Measurements from ENCODE around the gene NUDT9. TPM values are rescaled to one million over a fixed set of nuclear protein-coding genes. Genes with fewer than 3 reads are reported as not detected.
A peak's percentile ranks its signal among the peaks of the same experiment; 100 is the strongest.
"Not testable (repeated sequence)": the region's sequence is repeated elsewhere in the genome, so short reads cannot be mapped to it uniquely, and the experiment has no call there.

Gene NUDT9
- total RNA-seq, 1 donor from 2014 or later, result 18.0 TPM

DNA sequence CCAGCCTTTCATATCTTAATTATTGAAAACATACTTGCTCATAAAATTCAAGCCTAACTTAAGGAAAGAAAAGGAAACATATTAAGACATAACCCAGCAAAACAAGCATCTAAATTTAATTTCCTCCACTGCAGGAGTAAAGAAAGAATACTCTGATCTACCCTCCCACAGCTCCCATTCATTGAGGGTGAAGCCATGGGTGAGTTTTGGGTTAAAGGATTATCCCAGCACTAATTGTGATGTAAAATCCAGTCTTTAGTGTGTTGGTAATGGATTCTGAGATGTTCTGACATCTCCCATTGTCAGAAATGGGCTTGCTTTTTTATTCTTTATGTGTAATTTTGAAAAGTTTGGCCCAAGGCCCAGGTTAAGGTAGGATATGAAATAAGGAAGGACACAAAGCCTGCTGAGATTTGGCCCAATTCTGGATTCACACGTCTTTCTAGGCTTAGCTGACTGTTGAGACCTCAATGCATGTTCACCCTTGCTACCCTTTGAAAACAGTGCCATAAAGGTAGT is 56.4 kb downstream of the NUDT9 start:
- Histone ChIP-seq H3K27me3 (no peaks in the 10 kb centered on the region), H3F3A (ENCODE audit: low read depth) (peaks cover 21% of the 10 kb centered on the region), H4K20me1 (ENCODE audit: low read depth) (no peaks in the 10 kb centered on the region), H3K4me1 (peaks cover 19% of the 10 kb centered on the region), H3K27ac (no peak overlapping the region), H3K9ac (no peak overlapping the region), H3K4me3 (no peak overlapping the region), H3K36me3 (no peaks in the 10 kb centered on the region), H3K79me2 (ENCODE audit: low read depth) (no peaks in the 10 kb centered on the region), H3K4me2 (no peak overlapping the region), H3K9me3 (ENCODE audit: low read depth) (no peaks in the 10 kb centered on the region), H2AFZ (replicated peaks) (no peak overlapping the region)
- TF ChIP-seq, protein P1, sequence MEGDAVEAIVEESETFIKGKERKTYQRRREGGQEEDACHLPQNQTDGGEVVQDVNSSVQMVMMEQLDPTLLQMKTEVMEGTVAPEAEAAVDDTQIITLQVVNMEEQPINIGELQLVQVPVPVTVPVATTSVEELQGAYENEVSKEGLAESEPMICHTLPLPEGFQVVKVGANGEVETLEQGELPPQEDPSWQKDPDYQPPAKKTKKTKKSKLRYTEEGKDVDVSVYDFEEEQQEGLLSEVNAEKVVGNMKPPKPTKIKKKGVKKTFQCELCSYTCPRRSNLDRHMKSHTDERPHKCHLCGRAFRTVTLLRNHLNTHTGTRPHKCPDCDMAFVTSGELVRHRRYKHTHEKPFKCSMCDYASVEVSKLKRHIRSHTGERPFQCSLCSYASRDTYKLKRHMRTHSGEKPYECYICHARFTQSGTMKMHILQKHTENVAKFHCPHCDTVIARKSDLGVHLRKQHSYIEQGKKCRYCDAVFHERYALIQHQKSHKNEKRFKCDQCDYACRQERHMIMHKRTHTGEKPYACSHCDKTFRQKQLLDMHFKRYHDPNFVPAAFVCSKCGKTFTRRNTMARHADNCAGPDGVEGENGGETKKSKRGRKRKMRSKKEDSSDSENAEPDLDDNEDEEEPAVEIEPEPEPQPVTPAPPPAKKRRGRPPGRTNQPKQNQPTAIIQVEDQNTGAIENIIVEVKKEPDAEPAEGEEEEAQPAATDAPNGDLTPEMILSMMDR (IDR thresholded peaks at IDR 0.05), result no peak
- TF ChIP-seq EZH2phosphoT487 (IDR thresholded peaks at IDR 0.05) (no peak), EZH2 (IDR thresholded peaks at IDR 0.05) (no peak)
- peak overlapping the region; percentile 11 for H3K27ac Mint-ChIP-seq
- H3K9me3 Mint-ChIP-seq, result peaks cover 2% of the 10 kb centered on the region
- peaks cover 19% of the 10 kb centered on the region for H3K4me1 Mint-ChIP-seq
- peaks cover 4% of the 10 kb centered on the region for H3K27me3 Mint-ChIP-seq (ENCODE audit: insufficient read depth, low read depth)
- no peak overlapping the region for H3K4me3 Mint-ChIP-seq
- DNase-seq (ENCODE audit: low spot score), result no peak
- H3K36me3 Mint-ChIP-seq, result peaks cover 1% of the 10 kb centered on the region

DNA sequence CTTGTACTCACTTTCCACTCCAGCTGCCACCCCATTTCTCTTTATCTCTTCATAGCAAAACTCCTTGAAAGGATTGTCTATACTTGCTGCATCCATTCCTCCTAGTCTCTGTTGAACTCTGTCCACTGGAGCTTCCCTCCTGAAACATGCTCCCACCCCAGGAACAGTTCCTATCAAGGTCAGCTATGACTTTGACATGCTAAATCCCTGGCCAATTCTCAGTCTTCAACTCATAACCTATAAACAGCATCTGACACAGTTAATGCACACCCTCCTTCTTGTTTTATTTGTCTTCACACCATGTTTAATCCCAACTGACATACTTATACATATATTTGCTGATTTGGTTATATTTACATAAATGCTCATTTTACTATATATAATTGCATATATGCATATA is 59.0 kb downstream of the NUDT9 start:
- Mint-ChIP-seq H3K36me3 (peaks cover 9% of the 10 kb centered on the region), H3K4me1 (peaks cover 19% of the 10 kb centered on the region), H3K27ac (no peak overlapping the region), H3K27me3 (ENCODE audit: insufficient read depth, low read depth) (peaks cover 3% of the 10 kb centered on the region), H3K9me3 (peaks cover 9% of the 10 kb centered on the region), H3K4me3 (no peak overlapping the region)
- H3K27me3 ChIP-seq, result no peaks in the 10 kb centered on the region
- TF ChIP-seq, protein P1 (IDR thresholded peaks at IDR 0.05), result no peak
- TF ChIP-seq EZH2 (IDR thresholded peaks at IDR 0.05) (no peak), EZH2phosphoT487 (IDR thresholded peaks at IDR 0.05) (no peak)
- H3K36me3 ChIP-seq, result no peaks in the 10 kb centered on the region
- no peak overlapping the region for H3K4me2 ChIP-seq
- no peak for DNase-seq (ENCODE audit: low spot score)
- no peak overlapping the region for H3K4me3 ChIP-seq
- H3K4me1 ChIP-seq, result peaks cover 19% of the 10 kb centered on the region
- no peak overlapping the region for H3K27ac ChIP-seq
- H2AFZ ChIP-seq (replicated peaks), result no peak overlapping the region
- no peaks in the 10 kb centered on the region for H3K9me3 ChIP-seq (ENCODE audit: low read depth)
- no peaks in the 10 kb centered on the region for H3K79me2 ChIP-seq (ENCODE audit: low read depth)
- no peaks in the 10 kb centered on the region for H4K20me1 ChIP-seq (ENCODE audit: low read depth)
- no peak overlapping the region for H3K9ac ChIP-seq
- H3F3A ChIP-seq (ENCODE audit: low read depth), result peaks cover 21% of the 10 kb centered on the region

DNA sequence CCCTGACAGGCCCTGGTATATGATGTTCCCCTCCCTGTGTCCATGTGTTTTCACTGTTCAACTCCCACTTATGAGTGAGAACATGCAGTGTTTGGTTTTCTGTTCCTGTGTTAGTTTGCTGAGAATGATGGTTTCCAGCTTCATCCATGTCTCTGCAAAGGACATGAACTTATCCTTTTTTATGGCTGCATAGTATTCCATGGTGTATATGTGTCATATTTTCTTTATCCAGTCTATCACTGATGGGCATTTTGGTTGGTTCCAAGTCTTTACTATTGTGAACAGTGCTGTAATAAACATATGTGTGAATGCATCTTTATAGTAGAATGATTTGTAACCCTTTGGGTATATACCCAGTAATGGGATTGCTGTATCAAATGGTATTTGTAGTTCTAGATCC is 60.9 kb downstream of the NUDT9 start:
- H3K4me1 Mint-ChIP-seq; H3K4me2 ChIP-seq; H3K36me3 ChIP-seq; H3K4me3 Mint-ChIP-seq; H3K27me3 Mint-ChIP-seq (ENCODE audit: insufficient read depth, low read depth); H3K9ac ChIP-seq; DNase-seq (ENCODE audit: low spot score); H3F3A ChIP-seq (ENCODE audit: low read depth); H3K79me2 ChIP-seq (ENCODE audit: low read depth); H4K20me1 ChIP-seq (ENCODE audit: low read depth); H3K9me3 ChIP-seq (ENCODE audit: low read depth); H3K4me3 ChIP-seq; H2AFZ ChIP-seq (replicated peaks); H3K27ac Mint-ChIP-seq; H3K27me3 ChIP-seq; H3K27ac ChIP-seq; H3K4me1 ChIP-seq: not testable (repeated sequence)
- peaks cover 14% of the 10 kb centered on the region for H3K36me3 Mint-ChIP-seq
- H3K9me3 Mint-ChIP-seq, result peaks cover 15% of the 10 kb centered on the region

DNA sequence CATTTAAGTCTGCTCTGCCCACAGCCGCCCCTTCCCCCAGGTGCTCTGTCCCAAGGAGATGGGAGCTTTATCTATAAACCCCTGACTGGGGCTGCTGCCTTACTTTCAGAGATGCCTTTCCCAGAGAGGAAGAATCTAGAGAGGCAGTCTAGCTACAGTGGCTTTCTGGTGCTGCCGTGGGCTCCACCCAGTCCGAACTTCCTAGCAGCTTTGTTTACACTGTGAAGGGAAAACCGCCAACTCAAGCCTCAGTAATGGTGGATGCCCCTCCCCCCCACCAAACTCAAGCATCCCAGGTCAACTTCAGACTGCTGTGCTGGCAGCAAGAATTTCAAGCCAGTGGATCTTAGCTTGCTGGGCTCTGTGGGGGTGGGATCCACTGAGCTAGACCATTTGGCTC is 66.3 kb downstream of the NUDT9 start:
- Mint-ChIP-seq H3K9me3 (peaks cover 16% of the 10 kb centered on the region), H3K36me3 (peaks cover 22% of the 10 kb centered on the region)
- not testable (repeated sequence) for H3K27ac ChIP-seq; H3K4me2 ChIP-seq; H4K20me1 ChIP-seq (ENCODE audit: low read depth); H3K9me3 ChIP-seq (ENCODE audit: low read depth); H3K9ac ChIP-seq; H3K4me1 ChIP-seq; H3K4me3 ChIP-seq; H3F3A ChIP-seq (ENCODE audit: low read depth); H3K4me1 Mint-ChIP-seq; H3K27me3 ChIP-seq; H3K4me3 Mint-ChIP-seq; H3K79me2 ChIP-seq (ENCODE audit: low read depth); DNase-seq (ENCODE audit: low spot score); H3K27me3 Mint-ChIP-seq (ENCODE audit: insufficient read depth, low read depth); H2AFZ ChIP-seq (replicated peaks); H3K36me3 ChIP-seq; H3K27ac Mint-ChIP-seq
